GM12892 (cell line): ENCODE data around the gene STK10.

Source experiments
- POLR2A ChIP-seq: IDR thresholded peaks from 2 replicates; pipeline ENCODE4 v1.6.1; 2011; ENCODE audit warnings: low read depth, low read length, control low read depth
- POLR2AphosphoS5 ChIP-seq: IDR thresholded peaks from 2 replicates; pipeline ENCODE4 v1.6.1; 2011; ENCODE audit warnings: low read depth, low read length, control low read depth
- TAF1 ChIP-seq: IDR thresholded peaks from 2 replicates; pipeline ENCODE4 v1.6.1; 2011; ENCODE audit warnings: low read depth, mild to moderate bottlenecking, control low read depth, low read length, borderline replicate concordance

GRCh38 chr5:172166030-172166826, 21.8 kb downstream of the STK10 start:
- TF ChIP-seq POLR2A (no peak), POLR2AphosphoS5 (no peak), TAF1 (no peak)
